ENCODE results near the gene PIN1. TPM values are rescaled to one million over a fixed set of nuclear protein-coding genes. Genes with fewer than 3 reads are reported as not detected.

Gene PIN1
- total and polyA plus RNA-seq, 8 donors: 15.1 to 92.8 (median 24.1) TPM

- WGBS, 2 donors: 25 to 30% methylated on average over 16 of the region's 16 CpGs
- H3K27ac ChIP-seq: no peak overlapping the region
- no peaks in the 10 kb centered on the region for H3K36me3 ChIP-seq
- H3K27me3 ChIP-seq: no peaks in the 10 kb centered on the region
- H3K4me1 ChIP-seq: no peaks in the 10 kb centered on the region
- intact Hi-C loops (cut with DNase I): no loop called here
- no peak overlapping the region for H3K4me3 ChIP-seq
- no peak for FAIRE-seq
- TF ChIP-seq, protein P1, sequence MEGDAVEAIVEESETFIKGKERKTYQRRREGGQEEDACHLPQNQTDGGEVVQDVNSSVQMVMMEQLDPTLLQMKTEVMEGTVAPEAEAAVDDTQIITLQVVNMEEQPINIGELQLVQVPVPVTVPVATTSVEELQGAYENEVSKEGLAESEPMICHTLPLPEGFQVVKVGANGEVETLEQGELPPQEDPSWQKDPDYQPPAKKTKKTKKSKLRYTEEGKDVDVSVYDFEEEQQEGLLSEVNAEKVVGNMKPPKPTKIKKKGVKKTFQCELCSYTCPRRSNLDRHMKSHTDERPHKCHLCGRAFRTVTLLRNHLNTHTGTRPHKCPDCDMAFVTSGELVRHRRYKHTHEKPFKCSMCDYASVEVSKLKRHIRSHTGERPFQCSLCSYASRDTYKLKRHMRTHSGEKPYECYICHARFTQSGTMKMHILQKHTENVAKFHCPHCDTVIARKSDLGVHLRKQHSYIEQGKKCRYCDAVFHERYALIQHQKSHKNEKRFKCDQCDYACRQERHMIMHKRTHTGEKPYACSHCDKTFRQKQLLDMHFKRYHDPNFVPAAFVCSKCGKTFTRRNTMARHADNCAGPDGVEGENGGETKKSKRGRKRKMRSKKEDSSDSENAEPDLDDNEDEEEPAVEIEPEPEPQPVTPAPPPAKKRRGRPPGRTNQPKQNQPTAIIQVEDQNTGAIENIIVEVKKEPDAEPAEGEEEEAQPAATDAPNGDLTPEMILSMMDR (IDR thresholded peaks at IDR 0.05): no peak
- no peak for DNase-seq
- no peaks in the 10 kb centered on the region for H3K9me3 ChIP-seq
- peak in 2 of 4 donors; percentile 60 to 66 for ATAC-seq
Observed at GRCh38 chr19:9871626-9872338, 36.7 kb downstream of the PIN1 start.

GRCh38 chr19:9872618-9873242 lies 37.6 kb downstream of the PIN1 start:
- H3K4me3 ChIP-seq: no peak overlapping the region
- DNase-seq: no peak
- H3K4me1 ChIP-seq: no peaks in the 10 kb centered on the region
- no peak overlapping the region for H3K27ac ChIP-seq
- no peak for FAIRE-seq
- intact Hi-C loops (cut with DNase I): no loop called here
- ATAC-seq: no peak
- H3K36me3 ChIP-seq: no peaks in the 10 kb centered on the region
- TF ChIP-seq, protein P1 (IDR thresholded peaks at IDR 0.05): no peak
- H3K9me3 ChIP-seq: no peaks in the 10 kb centered on the region
- WGBS, 2 donors: 89 to 93% methylated on average over 8 of the region's 8 CpGs
- H3K27me3 ChIP-seq: no peaks in the 10 kb centered on the region

DNA sequence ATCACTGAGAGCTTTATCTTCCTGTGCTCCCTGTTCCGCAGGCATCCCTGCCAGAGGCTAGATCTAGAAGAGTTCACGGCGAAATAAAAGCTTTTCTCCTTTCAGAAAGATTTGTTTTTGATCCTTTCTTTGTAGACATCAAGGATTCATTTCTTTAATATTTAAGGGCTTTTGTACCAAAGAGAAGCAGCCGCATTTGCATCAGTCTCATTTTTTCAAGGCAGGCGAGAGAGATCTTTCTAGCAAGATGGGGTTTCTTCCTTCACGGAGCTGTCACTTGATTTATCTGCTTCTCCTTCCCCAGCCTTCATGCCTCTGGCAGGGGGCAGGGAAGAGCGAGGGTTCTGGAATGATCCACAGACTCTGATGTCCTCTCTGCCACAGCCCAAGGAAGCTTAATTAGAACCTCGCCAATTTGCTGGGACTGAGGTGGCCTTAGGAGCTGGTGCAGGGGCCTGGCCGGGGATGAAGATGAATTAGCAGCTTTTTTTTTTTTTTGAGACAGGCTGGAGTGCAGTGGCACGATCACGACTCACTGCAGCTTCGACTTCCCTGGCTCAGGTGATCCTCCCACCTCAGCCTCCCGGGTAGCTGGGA lies 40.0 kb downstream of the PIN1 start:
- intact Hi-C loops (cut with DNase I): no loop called here

GRCh38 chr19:9875796-9876195 lies 40.7 kb downstream of the PIN1 start:
- DNase-seq (no peak), ATAC-seq (no peak), FAIRE-seq (no peak)
- H3K27me3 ChIP-seq: no peaks in the 10 kb centered on the region
- no peaks in the 10 kb centered on the region for H3K9me3 ChIP-seq
- H3K4me3 ChIP-seq: no peak overlapping the region
- no peaks in the 10 kb centered on the region for H3K4me1 ChIP-seq
- no peak overlapping the region for H3K27ac ChIP-seq
- 70 to 76% methylated on average over 5 of the region's 5 CpGs for WGBS, 2 donors
- TF ChIP-seq, protein P1 (IDR thresholded peaks at IDR 0.05): no peak
- intact Hi-C loops (cut with DNase I): no loop called here
- no peaks in the 10 kb centered on the region for H3K36me3 ChIP-seq

More for the DNA sequence above, 40.0 kb downstream of the PIN1 start:
- no peak overlapping the region for H3K4me3 ChIP-seq
- no peak for DNase-seq
- no peak overlapping the region for H3K27ac ChIP-seq
- ATAC-seq: no peak
- no peaks in the 10 kb centered on the region for H3K36me3 ChIP-seq
- WGBS, 2 donors: 71 to 75% methylated on average over 11 to 13 of the region's 13 CpGs
- no peaks in the 10 kb centered on the region for H3K27me3 ChIP-seq
- no peak for FAIRE-seq
- H3K9me3 ChIP-seq: no peaks in the 10 kb centered on the region
- no peaks in the 10 kb centered on the region for H3K4me1 ChIP-seq
- TF ChIP-seq, protein P1 (IDR thresholded peaks at IDR 0.05): no peak
